Ectodermal cell (in vitro differentiated cells): ENCODE measurements around the gene ADAMTS6.

Experiments
- H3K27ac ChIP-seq: 2 replicates; pipeline ENCODE4 v1.7.0; 2013; ENCODE audit warnings: mild to moderate bottlenecking, low read depth, low read length; ENCODE audit not compliant: insufficient read depth, poor library complexity, severe bottlenecking
- H3K27me3 ChIP-seq: 2 replicates; pipeline ENCODE4 v1.7.0; 2013; ENCODE audit warnings: mild to moderate bottlenecking, low read length; ENCODE audit not compliant: insufficient read depth, control insufficient read depth, poor library complexity, severe bottlenecking
- H3K36me3 ChIP-seq: one replicate; pipeline ENCODE4 v1.7.0; 2013; ENCODE audit warnings: low read length; ENCODE audit not compliant: control insufficient read depth, insufficient read depth
- H3K4me1 ChIP-seq: one replicate; pipeline ENCODE4 v1.7.0; 2013; ENCODE audit warnings: low read length; ENCODE audit not compliant: control insufficient read depth, insufficient read depth
- H3K4me3 ChIP-seq: 2 replicates; pipeline ENCODE4 v1.7.0; 2013; ENCODE audit warnings: low read depth, low read length, control low read depth; ENCODE audit not compliant: insufficient read depth
- H3K9me3 ChIP-seq: 2 replicates; pipeline ENCODE4 v1.7.0; 2013; ENCODE audit warnings: mild to moderate bottlenecking, low read length, moderate library complexity; ENCODE audit not compliant: control insufficient read depth
- WGBS, 2 experiments: methylation state at CpG; one replicate each; pipeline ENCODE4 v1.1.7; 2013; ENCODE audit warnings: missing lambda C conversion rate in 2 of 2; 5-methylcytosine and 5-hydroxymethylcytosine counted together

Gene ADAMTS6

DNA sequence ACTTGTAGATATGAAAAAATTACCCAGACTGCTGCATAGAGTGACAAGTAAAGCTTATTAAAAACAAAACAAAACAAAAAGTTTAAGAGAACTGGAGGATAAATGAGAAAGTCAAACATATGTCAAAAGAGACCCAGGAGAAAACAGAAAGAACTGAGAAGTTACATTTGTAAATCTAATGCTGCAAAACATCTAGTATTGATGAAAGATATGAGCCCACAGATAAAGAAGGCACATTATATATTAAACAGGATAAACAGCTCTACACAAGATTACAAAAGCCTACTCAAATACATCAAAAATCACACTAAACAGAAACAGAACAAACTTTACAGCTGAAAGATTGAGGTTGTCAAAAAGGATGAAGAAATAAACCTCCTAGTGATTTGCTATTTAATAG, 55.1 kb downstream of the ADAMTS6 start:
- Histone ChIP-seq H3K4me3 (no peak overlapping the region), H3K36me3 (no peaks in the 10 kb centered on the region), H3K9me3 (no peaks in the 10 kb centered on the region), H3K27ac (no peak overlapping the region), H3K4me1 (no peaks in the 10 kb centered on the region), H3K27me3 (no peaks in the 10 kb centered on the region)

DNA sequence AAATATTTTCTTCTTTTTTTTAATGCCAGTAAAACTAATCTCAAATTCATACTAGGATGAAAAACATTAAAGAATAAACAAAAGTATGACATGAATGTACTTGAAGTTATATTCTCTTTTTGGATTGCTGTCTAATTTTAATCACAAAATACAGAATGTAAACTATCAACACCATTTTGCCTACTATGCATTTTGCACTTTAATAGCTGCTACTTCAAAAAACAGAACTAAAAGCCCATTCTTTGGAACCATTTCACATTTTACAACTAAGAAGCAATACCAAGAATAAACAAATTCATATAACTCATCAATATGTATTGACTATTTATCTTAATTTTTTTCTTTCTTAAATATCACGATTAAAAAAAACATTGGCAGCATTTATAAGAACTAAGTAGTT, 58.1 kb downstream of the ADAMTS6 start:
- no peak overlapping the region for H3K27ac ChIP-seq
- no peaks in the 10 kb centered on the region for H3K4me1 ChIP-seq
- WGBS, 2 experiments: 80% methylated on average over 1 of the region's 1 CpG; no CpG with 5 or more reads in 1 of the 2 experiments

DNA sequence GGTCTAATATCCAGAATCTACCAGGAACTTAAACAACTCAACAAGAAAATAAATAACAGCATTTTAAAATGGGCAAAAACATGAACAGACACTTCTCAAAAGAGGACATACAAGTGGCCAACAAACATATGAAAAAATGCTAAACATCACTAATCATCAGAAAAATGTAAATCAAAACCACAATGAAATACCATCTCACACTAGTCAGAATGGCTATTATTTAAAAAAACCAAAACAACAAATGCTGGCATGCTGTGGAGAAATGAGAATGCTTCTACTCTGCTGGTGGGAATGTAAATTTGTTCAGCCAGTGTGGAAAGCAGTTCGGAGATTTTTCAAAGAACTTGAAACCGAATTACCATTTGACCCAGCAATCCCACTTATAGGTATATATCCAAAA, 63.1 kb downstream of the ADAMTS6 start:
- Histone ChIP-seq H3K27ac (no peak overlapping the region), H3K4me3 (no peak overlapping the region), H3K27me3 (no peaks in the 10 kb centered on the region), H3K9me3 (no peaks in the 10 kb centered on the region), H3K4me1 (no peaks in the 10 kb centered on the region), H3K36me3 (no peaks in the 10 kb centered on the region)
- WGBS, 2 experiments: 89 to 95% methylated on average over 2 of the region's 2 CpGs

More for the DNA sequence above, 58.1 kb downstream of the ADAMTS6 start:
- Histone ChIP-seq H3K4me3 (no peak overlapping the region), H3K9me3 (no peaks in the 10 kb centered on the region), H3K27me3 (no peaks in the 10 kb centered on the region), H3K36me3 (no peaks in the 10 kb centered on the region)

DNA sequence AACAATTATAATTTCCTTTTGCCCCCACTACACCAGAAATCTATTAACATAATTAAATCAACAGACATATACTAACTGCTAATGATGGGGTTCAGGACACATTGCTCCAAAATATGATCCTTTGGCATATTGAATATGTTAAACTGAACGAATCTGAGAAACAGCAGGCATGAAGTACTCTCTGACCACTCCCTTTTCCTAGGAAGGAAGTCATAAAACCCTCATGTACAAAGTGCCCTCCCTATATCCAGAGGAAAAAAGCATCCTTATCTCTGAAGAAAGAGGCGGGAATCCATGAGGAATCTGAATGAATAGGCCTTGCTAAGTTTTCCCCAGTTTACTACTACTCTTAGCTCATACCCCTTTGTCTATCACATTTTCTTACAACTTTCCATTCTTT, 67.9 kb downstream of the ADAMTS6 start:
- H3K4me1 ChIP-seq: no peaks in the 10 kb centered on the region
- H3K36me3 ChIP-seq: no peaks in the 10 kb centered on the region
- no peak overlapping the region for H3K4me3 ChIP-seq
- 83 to 91% methylated on average over 2 of the region's 2 CpGs for WGBS, 2 experiments
- no peaks in the 10 kb centered on the region for H3K27me3 ChIP-seq
- H3K9me3 ChIP-seq: no peaks in the 10 kb centered on the region
- no peak overlapping the region for H3K27ac ChIP-seq

DNA sequence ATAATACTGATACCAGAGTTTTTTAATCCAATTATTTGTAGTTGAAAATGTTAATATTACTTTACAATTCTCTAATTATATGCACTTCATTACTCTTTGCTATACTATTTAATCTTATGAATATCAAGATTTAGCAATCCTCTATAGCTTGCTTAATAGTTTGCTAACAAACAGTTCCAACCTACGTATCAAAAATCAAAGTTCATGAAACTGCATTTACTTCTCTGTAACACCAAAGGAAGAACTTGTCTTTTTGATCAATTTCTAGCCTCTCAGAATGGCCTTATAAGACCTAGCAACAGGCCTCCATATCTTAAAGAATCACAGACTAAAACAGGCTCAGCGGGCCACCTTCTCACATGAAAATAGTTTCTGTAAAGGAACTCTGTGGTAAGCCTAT, 68.9 kb downstream of the ADAMTS6 start:
- no peak overlapping the region for H3K27ac ChIP-seq
- no peak overlapping the region for H3K4me3 ChIP-seq
- H3K4me1 ChIP-seq: no peaks in the 10 kb centered on the region
- 80 to 85% methylated on average over 1 to 2 of the region's 2 CpGs for WGBS, 2 experiments
- no peaks in the 10 kb centered on the region for H3K27me3 ChIP-seq
- no peaks in the 10 kb centered on the region for H3K36me3 ChIP-seq
- H3K9me3 ChIP-seq: no peaks in the 10 kb centered on the region

DNA sequence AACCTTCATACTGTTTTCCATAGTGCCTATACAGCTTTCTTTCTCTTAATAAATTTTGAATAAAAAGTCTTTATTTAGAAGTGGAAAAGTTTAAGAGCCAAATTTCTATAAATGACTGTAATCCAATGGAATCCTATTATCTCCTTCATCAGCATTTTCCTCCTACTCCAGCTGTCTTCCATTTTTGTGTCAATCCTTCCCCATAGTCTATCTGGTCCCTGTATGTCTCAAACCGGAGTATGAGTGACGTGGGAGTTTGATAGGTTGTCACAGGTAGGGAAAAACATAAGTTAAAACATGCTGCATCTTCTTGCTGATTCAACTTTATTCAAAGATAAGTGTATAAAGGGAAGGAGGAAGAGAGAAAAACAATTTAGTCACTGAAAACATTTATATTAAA, 70.4 kb downstream of the ADAMTS6 start:
- 100% methylated on average over 1 to 2 of the region's 2 CpGs for WGBS, 2 experiments
- Histone ChIP-seq H3K9me3 (no peaks in the 10 kb centered on the region), H3K27me3 (no peaks in the 10 kb centered on the region)

DNA sequence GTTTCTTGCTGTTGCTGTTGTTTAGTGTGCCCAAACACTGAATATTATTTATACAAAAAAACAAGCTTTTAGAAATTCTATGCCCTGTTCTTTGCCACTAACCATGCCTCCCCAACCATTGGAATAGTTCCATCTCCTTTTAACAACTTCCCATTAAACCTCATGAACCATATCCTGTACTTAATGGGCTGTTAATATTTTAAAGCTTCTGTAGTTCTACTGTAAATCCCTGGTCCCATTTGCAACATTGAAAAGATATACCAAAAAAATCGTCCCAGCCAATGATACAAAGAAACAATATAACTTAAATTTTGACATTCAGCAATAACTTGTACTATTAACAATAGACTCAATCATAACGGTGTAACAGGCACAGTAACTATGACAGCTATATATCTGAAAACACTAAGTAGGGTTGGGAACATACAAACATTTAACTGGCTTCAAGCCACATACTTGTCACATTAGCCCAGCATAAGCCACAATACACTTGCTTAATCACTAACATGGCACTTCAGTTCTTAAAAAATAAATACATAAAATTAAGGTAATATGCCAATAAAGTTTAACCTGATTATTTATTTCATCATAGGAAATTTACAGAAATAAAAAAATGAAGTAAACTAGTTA, 86.1 kb downstream of the ADAMTS6 start:
- no peak overlapping the region for H3K27ac ChIP-seq
- 92 to 93% methylated on average over 2 of the region's 2 CpGs for WGBS, 2 experiments

More for the DNA sequence above, 70.4 kb downstream of the ADAMTS6 start:
- Histone ChIP-seq H3K4me1 (no peaks in the 10 kb centered on the region), H3K27ac (no peak overlapping the region), H3K36me3 (no peaks in the 10 kb centered on the region), H3K4me3 (no peak overlapping the region)

DNA sequence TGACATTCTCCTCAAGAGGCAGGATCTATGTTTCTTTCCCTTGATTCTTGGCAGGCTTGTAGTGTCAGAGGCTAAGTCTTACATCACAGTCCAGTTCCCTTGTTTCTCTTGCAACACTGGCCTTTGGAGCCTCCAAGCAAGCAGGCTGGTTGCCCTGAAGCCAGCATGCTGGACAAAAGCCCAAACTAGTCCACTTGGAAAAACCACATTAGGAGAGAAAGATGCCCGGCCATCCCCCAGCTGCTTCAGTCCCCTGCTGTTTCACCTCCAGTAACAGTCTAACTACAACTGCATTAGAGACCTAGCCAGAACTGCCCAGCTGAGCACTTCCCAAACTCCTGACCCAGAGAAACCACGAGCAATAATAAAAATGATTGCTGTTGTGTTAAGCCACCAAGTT, 87.6 kb downstream of the ADAMTS6 start:
- Histone ChIP-seq H3K27me3 (no peaks in the 10 kb centered on the region), H3K27ac (no peak overlapping the region), H3K4me3 (no peak overlapping the region), H3K4me1 (no peaks in the 10 kb centered on the region), H3K36me3 (no peaks in the 10 kb centered on the region), H3K9me3 (no peaks in the 10 kb centered on the region)
- 80 to 88% methylated on average over 2 of the region's 2 CpGs for WGBS, 2 experiments

More for the DNA sequence above, 86.1 kb downstream of the ADAMTS6 start:
- Histone ChIP-seq H3K27me3 (no peaks in the 10 kb centered on the region), H3K9me3 (no peaks in the 10 kb centered on the region), H3K36me3 (no peaks in the 10 kb centered on the region), H3K4me3 (no peak overlapping the region), H3K4me1 (no peaks in the 10 kb centered on the region)

DNA sequence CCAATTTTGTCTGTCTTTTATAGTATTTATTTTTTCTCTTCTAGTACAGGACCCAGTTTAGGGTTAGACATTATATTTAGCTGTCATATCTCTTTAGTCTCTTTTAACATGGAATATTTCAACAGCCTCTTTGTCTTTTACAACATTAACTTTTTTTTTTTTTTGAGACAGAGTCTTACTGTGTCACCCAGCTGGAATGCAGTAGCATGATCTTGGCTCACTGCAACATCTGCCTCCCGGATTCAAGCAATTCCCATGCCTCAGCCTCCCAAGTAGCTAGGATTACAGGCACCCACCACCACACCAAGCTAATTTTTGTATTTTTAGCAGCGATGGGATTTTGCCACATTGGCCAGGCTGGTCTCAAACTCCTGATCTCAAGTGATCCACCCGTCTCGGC, 90.1 kb downstream of the ADAMTS6 start:
- 95 to 96% methylated on average over 4 of the region's 4 CpGs for WGBS, 2 experiments
- no peaks in the 10 kb centered on the region for H3K36me3 ChIP-seq
- H3K4me3 ChIP-seq: no peak overlapping the region
- no peaks in the 10 kb centered on the region for H3K27me3 ChIP-seq
- H3K4me1 ChIP-seq: no peaks in the 10 kb centered on the region
- no peak overlapping the region for H3K27ac ChIP-seq
- no peaks in the 10 kb centered on the region for H3K9me3 ChIP-seq

DNA sequence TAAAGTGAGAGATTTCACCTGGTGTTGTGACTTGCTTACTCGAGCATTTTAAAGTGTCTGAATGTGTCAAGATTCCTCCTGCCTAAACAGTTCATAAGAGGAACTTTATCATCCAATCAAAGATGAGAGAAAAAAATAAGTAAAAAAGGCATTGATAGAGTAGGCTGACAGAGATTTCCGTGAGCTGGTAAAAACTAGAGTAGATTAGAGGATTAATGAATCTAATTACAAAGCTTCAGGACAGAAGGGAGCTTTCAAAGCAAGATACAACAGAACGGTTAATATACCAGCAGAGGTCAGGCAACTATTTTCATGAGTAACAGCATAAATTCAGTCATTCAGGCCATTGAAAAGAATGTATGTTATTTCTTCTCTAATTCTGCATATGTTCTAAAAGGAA, 91.5 kb downstream of the ADAMTS6 start:
- H3K27me3 ChIP-seq: no peaks in the 10 kb centered on the region
- no peak overlapping the region for H3K27ac ChIP-seq
- H3K36me3 ChIP-seq: no peaks in the 10 kb centered on the region
- no peaks in the 10 kb centered on the region for H3K9me3 ChIP-seq
- no peak overlapping the region for H3K4me3 ChIP-seq
- no peaks in the 10 kb centered on the region for H3K4me1 ChIP-seq
- WGBS, 2 experiments: 78 to 87% methylated on average over 3 of the region's 3 CpGs

DNA sequence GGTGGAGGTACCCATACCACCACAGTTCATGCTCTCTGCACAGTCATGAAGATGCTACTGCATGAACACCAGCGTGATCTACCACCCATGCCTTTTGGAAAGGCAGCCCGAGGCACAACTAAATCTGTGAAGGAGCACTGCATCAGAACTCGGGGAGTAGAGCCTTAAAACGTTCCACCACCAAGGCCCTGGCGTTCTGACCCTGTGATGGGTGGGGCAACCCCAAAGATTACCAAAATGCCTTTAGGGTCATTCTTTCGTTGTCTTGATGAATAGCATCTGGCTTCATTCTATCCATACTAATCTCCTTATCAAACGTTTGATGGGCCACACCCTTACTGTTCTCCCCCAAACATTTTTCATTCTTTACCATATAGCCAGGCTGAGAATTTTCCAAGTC, 97.9 kb downstream of the ADAMTS6 start:
- Histone ChIP-seq H3K4me1 (no peaks in the 10 kb centered on the region), H3K9me3 (no peaks in the 10 kb centered on the region), H3K27me3 (no peaks in the 10 kb centered on the region), H3K27ac (no peak overlapping the region), H3K36me3 (no peaks in the 10 kb centered on the region), H3K4me3 (no peak overlapping the region)
- 93 to 94% methylated on average over 7 of the region's 7 CpGs for WGBS, 2 experiments
